SH-SY5Y (cell line): ENCODE measurements around the gene LIMK1.

Source experiments
- GATA2 ChIP-seq: IDR thresholded peaks from 2 replicates; pipeline ENCODE4 v1.6.1; 2011; ENCODE audit warnings: mild to moderate bottlenecking, low read depth, low read length
- GATA3 ChIP-seq: IDR thresholded peaks from 2 replicates; pipeline ENCODE4 v1.6.1; 2011; ENCODE audit warnings: low read depth, mild to moderate bottlenecking, low read length, moderate library complexity

DNA sequence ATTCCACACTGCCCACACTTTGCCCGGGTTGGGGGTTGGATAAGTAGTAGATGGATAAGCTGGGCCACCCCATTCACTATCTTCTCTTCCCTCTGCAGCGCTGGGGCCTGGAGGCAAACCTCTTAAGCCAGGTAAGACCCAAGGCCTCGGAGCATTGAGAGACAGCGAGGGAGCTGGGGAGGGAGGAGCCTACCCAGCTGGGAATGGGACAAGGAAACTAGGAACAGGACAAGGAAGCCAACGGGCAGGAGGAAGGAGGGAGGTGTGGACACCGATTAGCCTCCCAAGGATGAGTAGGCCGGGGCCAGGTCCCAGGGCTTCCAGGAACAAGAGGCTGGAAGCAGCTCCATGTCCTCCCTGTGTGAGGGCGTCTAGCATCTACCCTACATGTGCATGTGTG, 46.0 kb upstream of the LIMK1 start:
- TF ChIP-seq GATA2, result no peak
- TF ChIP-seq GATA3, result no peak
